Activated naive CD8-positive, alpha-beta T cell (primary cell): ENCODE measurements around the gene IL17A.

ENCODE experiments used
- H3K27ac Mint-ChIP-seq: one replicate; pipeline ENCODE4 v1.8.0; 2021; ENCODE audit warnings: mixed read lengths
- H3K27me3 Mint-ChIP-seq: one replicate; pipeline ENCODE4 v1.8.0; 2021; ENCODE audit warnings: mixed read lengths
- H3K36me3 Mint-ChIP-seq: one replicate; pipeline ENCODE4 v1.8.0; 2021; ENCODE audit warnings: mixed read lengths
- H3K4me1 Mint-ChIP-seq: one replicate; pipeline ENCODE4 v1.8.0; 2021; ENCODE audit warnings: low read depth, mixed read lengths
- H3K4me3 Mint-ChIP-seq: one replicate; pipeline ENCODE4 v1.8.0; 2021; ENCODE audit warnings: mild to moderate bottlenecking, mixed read lengths
- H3K9me3 Mint-ChIP-seq: one replicate; pipeline ENCODE4 v1.8.0; 2021; ENCODE audit warnings: low read depth, mixed read lengths

IL17A gene

DNA sequence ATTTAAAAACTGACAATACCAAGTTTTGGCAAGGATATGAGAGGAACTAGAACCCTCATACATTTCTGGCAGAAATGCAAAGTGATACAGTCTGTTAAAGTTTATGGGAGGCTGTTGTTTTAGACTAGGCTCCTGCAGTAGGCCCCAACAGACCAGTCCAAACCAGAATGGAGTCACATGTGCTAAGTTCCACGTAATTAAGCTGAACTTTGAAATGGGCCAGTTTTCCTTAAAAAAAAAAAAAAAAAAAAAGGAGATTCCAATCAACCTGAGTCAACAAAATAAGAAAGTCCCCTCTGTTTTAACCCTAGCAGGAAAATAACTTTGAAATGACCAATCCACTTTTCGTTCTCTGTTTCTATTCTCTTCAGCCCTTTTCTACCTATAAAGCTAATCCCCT, 31.6 kb downstream of the IL17A start:
- H3K36me3 Mint-ChIP-seq = no peaks in the 10 kb centered on the region
- peaks cover 12% of the 10 kb centered on the region for H3K4me1 Mint-ChIP-seq
- no peak overlapping the region for H3K4me3 Mint-ChIP-seq
- no peaks in the 10 kb centered on the region for H3K27me3 Mint-ChIP-seq
- H3K9me3 Mint-ChIP-seq = no peaks in the 10 kb centered on the region
- no peak overlapping the region for H3K27ac Mint-ChIP-seq

DNA sequence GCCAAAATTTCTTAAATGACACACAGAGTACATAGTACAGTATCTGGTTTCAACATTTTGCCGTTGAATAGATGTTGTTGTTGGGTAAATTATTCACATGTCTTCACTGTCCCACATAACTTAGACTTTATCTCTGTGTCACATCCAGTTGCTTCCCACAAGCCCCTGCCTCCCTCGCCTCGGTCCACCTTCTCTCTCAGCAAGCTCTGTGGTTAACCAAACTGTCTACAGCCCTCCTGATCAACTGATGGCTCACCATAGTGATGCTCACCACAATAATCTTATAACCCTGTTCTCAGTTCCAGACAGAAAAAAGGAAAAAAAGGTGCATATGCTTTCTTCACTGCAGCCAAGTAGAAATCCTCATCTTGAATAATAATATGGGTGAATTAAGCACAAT, 35.1 kb downstream of the IL17A start:
- Mint-ChIP-seq H3K36me3 (no peaks in the 10 kb centered on the region), H3K27ac (peak overlapping the region; percentile 13), H3K4me1 (peaks cover 9% of the 10 kb centered on the region), H3K27me3 (no peaks in the 10 kb centered on the region), H3K4me3 (no peak overlapping the region), H3K9me3 (no peaks in the 10 kb centered on the region)

DNA sequence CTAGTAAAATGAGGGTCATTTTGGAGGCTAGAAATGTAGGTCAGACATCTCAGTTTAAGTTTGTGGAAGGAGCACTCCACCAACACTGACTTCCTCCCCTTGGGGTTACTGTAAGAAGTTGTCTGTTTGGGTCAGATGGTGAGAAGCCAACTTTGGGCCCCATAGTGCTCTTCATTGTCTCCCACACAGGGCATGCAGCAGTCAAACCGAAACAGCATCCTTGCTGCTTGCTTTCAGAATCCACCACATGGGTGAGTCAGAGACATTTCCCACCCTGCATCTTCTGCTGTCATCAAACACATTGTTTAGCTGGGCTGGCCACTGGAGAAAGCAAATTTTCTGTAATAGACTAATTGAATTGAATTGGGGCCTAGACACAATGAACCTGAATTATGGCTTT, 41.3 kb downstream of the IL17A start:
- Mint-ChIP-seq H3K27me3 (no peaks in the 10 kb centered on the region), H3K36me3 (no peaks in the 10 kb centered on the region), H3K4me3 (no peak overlapping the region), H3K4me1 (peaks cover 13% of the 10 kb centered on the region), H3K9me3 (no peaks in the 10 kb centered on the region), H3K27ac (peak overlapping the region; percentile 4)

DNA sequence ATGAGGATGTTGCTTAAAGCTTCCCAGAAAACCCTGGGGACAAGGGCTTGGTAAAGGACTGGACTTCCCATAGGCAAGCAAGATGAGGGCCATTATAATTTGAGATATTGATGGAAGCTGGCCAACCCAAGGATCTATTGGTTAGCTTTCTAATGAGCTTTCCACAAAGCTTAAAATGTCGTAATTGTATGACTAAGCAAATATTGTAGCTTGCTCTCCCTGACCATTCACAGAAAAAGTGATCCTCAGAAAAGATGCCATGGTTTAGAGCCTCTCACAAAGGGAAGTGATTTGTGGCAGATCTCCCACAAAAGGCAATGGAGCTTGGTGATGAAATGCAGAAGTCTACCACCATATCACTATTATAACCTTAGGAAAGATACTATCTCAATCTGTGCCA, 44.5 kb downstream of the IL17A start:
- Mint-ChIP-seq H3K4me3 (no peak overlapping the region), H3K27me3 (peaks cover 2% of the 10 kb centered on the region), H3K4me1 (peaks cover 12% of the 10 kb centered on the region), H3K36me3 (no peaks in the 10 kb centered on the region), H3K27ac (no peak overlapping the region), H3K9me3 (no peaks in the 10 kb centered on the region)

DNA sequence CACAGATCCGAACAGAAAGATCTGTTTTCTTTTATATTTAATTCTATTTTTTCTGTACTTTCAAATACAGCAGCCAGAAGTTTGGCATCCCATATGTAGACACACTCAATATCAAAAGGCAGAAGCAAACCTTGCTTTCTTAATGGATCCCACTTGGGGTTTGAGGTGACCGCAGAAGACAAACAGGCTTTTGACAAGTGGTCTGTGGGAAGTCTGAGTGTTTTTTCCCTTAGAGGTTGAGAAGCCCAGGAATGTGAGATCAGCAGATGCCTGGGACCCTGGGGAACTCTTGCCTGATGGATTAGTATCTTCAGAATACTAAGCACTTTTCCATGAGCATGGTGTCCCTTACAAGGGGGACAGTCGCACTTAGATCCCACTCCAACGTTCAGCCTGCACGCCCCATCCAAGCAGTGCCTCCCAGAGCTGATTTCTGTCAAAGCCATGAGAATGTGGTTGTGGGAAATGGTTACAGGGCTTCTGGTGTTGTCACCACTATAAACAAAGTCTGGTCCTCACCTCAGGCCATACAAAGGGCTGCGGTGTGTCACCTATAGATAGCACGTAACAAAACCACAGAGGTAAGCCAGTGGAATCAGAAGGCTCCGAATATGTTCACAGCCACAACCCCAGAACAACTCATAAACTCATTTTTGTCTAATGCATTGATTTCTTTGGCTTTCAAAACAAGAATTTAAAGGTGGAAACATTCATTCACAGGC, 45.4 kb downstream of the IL17A start:
- no peaks in the 10 kb centered on the region for H3K9me3 Mint-ChIP-seq
- no peak overlapping the region for H3K27ac Mint-ChIP-seq
- H3K27me3 Mint-ChIP-seq = peaks cover 3% of the 10 kb centered on the region
- H3K4me1 Mint-ChIP-seq = peaks cover 12% of the 10 kb centered on the region
- H3K36me3 Mint-ChIP-seq = no peaks in the 10 kb centered on the region
- no peak overlapping the region for H3K4me3 Mint-ChIP-seq

DNA sequence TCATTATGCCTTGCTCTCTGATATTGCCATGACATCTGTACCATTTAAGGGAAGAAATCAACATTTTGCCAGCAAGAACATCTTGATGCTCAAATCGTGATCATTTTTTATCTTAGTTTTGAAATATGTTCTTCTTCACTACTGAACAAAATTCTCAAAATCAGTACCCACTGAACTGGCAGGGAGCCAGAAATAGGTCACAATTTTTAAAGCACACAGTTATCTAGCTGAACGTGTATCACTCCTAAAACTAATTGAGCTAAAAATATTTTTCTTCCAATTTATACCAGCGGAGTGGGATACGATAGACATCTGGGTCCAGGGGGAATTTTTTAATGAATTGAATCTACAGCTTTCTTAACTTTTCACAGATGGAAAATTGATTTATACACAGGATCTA, 46.8 kb downstream of the IL17A start:
- Mint-ChIP-seq H3K4me1 (peaks cover 2% of the 10 kb centered on the region), H3K4me3 (no peak overlapping the region), H3K27me3 (peaks cover 3% of the 10 kb centered on the region), H3K27ac (no peak overlapping the region), H3K36me3 (no peaks in the 10 kb centered on the region), H3K9me3 (no peaks in the 10 kb centered on the region)

DNA sequence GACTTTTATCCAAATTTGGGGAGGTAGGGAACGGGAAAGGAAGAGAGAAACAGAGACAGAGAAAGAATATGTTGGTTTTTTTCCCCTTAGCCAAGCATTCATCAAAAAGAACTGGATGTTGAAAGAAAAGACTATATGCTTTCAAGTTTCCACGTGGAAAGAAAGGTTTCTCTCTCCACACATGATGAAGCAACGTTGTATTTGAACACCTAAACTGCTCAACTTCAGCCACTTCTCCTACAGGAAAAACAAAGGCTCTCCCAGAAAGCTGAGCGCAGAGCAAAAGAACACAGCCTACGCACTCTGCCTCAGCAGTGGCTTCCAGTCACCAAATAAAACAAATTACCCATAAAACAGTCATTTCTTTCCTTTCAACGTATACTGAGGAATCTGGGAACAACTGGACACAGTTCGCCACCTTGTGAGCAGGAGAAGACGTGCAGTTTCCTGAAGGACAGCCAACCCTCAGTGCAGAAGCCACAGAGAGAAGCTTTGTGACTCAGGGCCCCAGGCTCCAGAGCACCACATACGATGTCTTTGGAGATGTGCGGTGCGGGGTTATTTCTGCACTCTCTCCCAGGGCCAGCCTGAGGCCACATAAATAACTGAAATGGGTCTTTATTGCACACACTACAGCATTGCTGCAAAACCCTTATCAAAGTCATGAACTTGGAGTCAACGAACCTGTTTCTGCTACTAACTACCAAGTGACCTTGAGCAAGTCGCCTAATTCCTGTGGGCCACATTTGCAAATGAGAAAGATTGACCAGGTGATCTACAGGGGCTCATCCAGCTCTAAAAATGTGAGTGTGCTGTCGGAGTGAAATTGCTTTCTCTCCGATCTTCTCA, 48.0 kb downstream of the IL17A start:
- H3K27ac Mint-ChIP-seq = no peak overlapping the region
- H3K4me1 Mint-ChIP-seq = peaks cover 2% of the 10 kb centered on the region
- no peaks in the 10 kb centered on the region for H3K9me3 Mint-ChIP-seq
- H3K27me3 Mint-ChIP-seq = peaks cover 3% of the 10 kb centered on the region
- no peaks in the 10 kb centered on the region for H3K36me3 Mint-ChIP-seq
- H3K4me3 Mint-ChIP-seq = no peak overlapping the region
